Keratinocyte (primary cell): ENCODE data around the gene UGT1A8. TPM values are rescaled to one million over a fixed set of nuclear protein-coding genes. Genes with fewer than 3 reads are reported as not detected.

Experiments used
- DNase-seq: peaks from one replicate; pipeline ENCODE4 v3.0.0-alpha.2; 2011; ENCODE audit warnings: low read depth, missing footprints, low spot score
- FAIRE-seq: peaks from 2 replicates; lab custom pipeline; 2011; peaks lifted over from hg19 to GRCh38; lab: Jason Lieb, UNC
- H2AFZ ChIP-seq: 2 replicates; pipeline ENCODE4 v1.6.0; 2012; ENCODE audit warnings: low read length, control low read depth, inconsistent platforms; ENCODE audit not compliant: control insufficient read depth
- H3K27ac ChIP-seq: 2 replicates; pipeline ENCODE4 v1.5.1; 2011; ENCODE audit warnings: low read length; ENCODE audit not compliant: control insufficient read depth, insufficient read depth
- H3K27me3 ChIP-seq: 3 replicates; pipeline ENCODE4 v1.6.0; 2011; ENCODE audit warnings: low read length; ENCODE audit not compliant: control insufficient read depth, insufficient read depth; ENCODE audit errors: extremely low read depth
- H3K36me3 ChIP-seq, 2 experiments: 2 replicates in 1 of 2; 3 replicates in 1 of 2; pipeline ENCODE4 v1.5.1; 2011; ENCODE audit warnings: low read length in 2 of 2, mild to moderate bottlenecking in 1 of 2; ENCODE audit not compliant: control insufficient read depth in 2 of 2, insufficient read depth in 2 of 2; ENCODE audit errors: extremely low read depth in 1 of 2
- H3K4me1 ChIP-seq: 3 replicates; pipeline ENCODE4 v1.5.1; 2011; ENCODE audit warnings: low read length; ENCODE audit not compliant: control insufficient read depth, insufficient read depth; ENCODE audit errors: extremely low read depth
- H3K4me2 ChIP-seq: 3 replicates; pipeline ENCODE4 v1.6.0; 2011; ENCODE audit warnings: low read depth, low read length; ENCODE audit not compliant: control insufficient read depth, insufficient read depth; ENCODE audit errors: extremely low read depth
- H3K4me3 ChIP-seq, 3 experiments: fragments of 200-600 bp in 1 of 3; sonication (generic) in 1 of 3; 2 replicates in 2 of 3; 3 replicates in 1 of 3; pipeline ENCODE4 v1.5.1; 2011 to 2016; ENCODE audit warnings: low read length in 3 of 3, mild to moderate bottlenecking in 3 of 3, control low read depth in 2 of 3, inconsistent platforms in 1 of 3, low read depth in 1 of 3, mixed read lengths in 1 of 3, mixed run types in 1 of 3, moderate library complexity in 1 of 3; ENCODE audit not compliant: control insufficient read depth in 2 of 3, insufficient read depth in 2 of 3; ENCODE audit errors: extremely low read depth in 1 of 3
- H3K79me2 ChIP-seq: 2 replicates; pipeline ENCODE4 v1.6.0; 2012; ENCODE audit warnings: low read length; ENCODE audit not compliant: control insufficient read depth, insufficient read depth
- H3K9ac ChIP-seq: 3 replicates; pipeline ENCODE4 v1.6.0; 2011; ENCODE audit warnings: low read length; ENCODE audit not compliant: control insufficient read depth, insufficient read depth; ENCODE audit errors: extremely low read depth
- H3K9me1 ChIP-seq: 3 replicates; pipeline ENCODE4 v1.6.0; 2011; ENCODE audit warnings: low read length; ENCODE audit not compliant: control insufficient read depth, insufficient read depth; ENCODE audit errors: extremely low read depth
- H3K9me3 ChIP-seq: 2 replicates; pipeline ENCODE4 v1.5.1; 2012; ENCODE audit warnings: low read depth, low read length; ENCODE audit not compliant: control insufficient read depth
- H4K20me1 ChIP-seq: 3 replicates; pipeline ENCODE4 v1.6.0; 2011; ENCODE audit warnings: low read length; ENCODE audit not compliant: control insufficient read depth, insufficient read depth; ENCODE audit errors: extremely low read depth
- CTCF ChIP-seq, 3 experiments: IDR thresholded peaks in 1 of 3; conservative IDR thresholded peaks in 1 of 3; optimal IDR thresholded peaks in 1 of 3; 2 replicates in 2 of 3; 3 replicates in 1 of 3; pipeline versions ENCODE3 to v1.5.1; 2011; ENCODE audit warnings: low read length in 3 of 3, mild to moderate bottlenecking in 3 of 3, moderate library complexity in 2 of 3, control low read depth in 1 of 3, inconsistent platforms in 1 of 3; ENCODE audit not compliant: insufficient read depth in 2 of 3; ENCODE audit errors: extremely low read depth in 1 of 3
- EZH2 ChIP-seq: IDR thresholded peaks from one replicate; pipeline ENCODE4 v1.6.1; 2012; ENCODE audit warnings: inconsistent platforms, mild to moderate bottlenecking, low read length, moderate library complexity
- dilution Hi-C: fragments of 300-500 bp; cut with MboI; formaldehyde crosslinking; loops from one replicate; pipeline ENCODE4 v1.7.0; 2020; ENCODE audit warnings: low sequenced_read_pairs; ENCODE audit not compliant: extremely low pct_ligation_motif_present
- polyA plus RNA-seq, 5 experiments: library from polyadenylated mRNA; depleted of rRNA in 3 of 5; stranded (reverse) in 3 of 5; stranded (forward) in 1 of 5; unstranded in 1 of 5; fragments of >200 nt; gene quantifications; 1 replicate in 1 of 5; 2 replicates in 3 of 5; 3 replicates in 1 of 5; pipeline versions ENCODE4 v1.2.1 to v1.2.3, GENCODE V29; 2011 to 2012; ENCODE audit warnings: missing spikeins in 2 of 5, low read depth in 1 of 5, low replicate concordance in 1 of 5

UGT1A8 gene
- polyA plus RNA-seq, 1 donor (not counting 4 experiments of a cell fraction or from before 2014, with no cell fraction given) = 0.64 TPM

GRCh38 chr2:233672886-233673285 is 55.5 kb downstream of the UGT1A8 start:
- Histone ChIP-seq H3K79me2 (no peaks in the 10 kb centered on the region), H3K9me1 (no peaks in the 10 kb centered on the region), H3K4me1 (no peaks in the 10 kb centered on the region), H3K36me3 (no peaks in the 10 kb centered on the region), H4K20me1 (no peaks in the 10 kb centered on the region), H3K4me3 (no peak overlapping the region), H3K9me3 (no peaks in the 10 kb centered on the region), H3K4me2 (no peak overlapping the region), H3K9ac (no peak overlapping the region), H3K27ac (no peak overlapping the region), H3K27me3 (no peaks in the 10 kb centered on the region), H2AFZ (no peak overlapping the region)
- no peak for FAIRE-seq
- DNase-seq = no peak
- TF ChIP-seq CTCF (optimal IDR thresholded peaks at IDR 0.05 in 1 of 3, IDR thresholded peaks at IDR 0.05 in 1 of 3, conservative IDR thresholded peaks at IDR 0.05 in 1 of 3; ENCODE audit: extremely low read depth in 1 of 3, insufficient read depth in 2 of 3, low read length in 3 of 3) (no peak), EZH2 (no peak)
- dilution Hi-C loops = no loop called here

GRCh38 chr2:233673896-233674295 is 56.5 kb downstream of the UGT1A8 start:
- TF ChIP-seq CTCF (optimal IDR thresholded peaks at IDR 0.05 in 1 of 3, IDR thresholded peaks at IDR 0.05 in 1 of 3, conservative IDR thresholded peaks at IDR 0.05 in 1 of 3; ENCODE audit: extremely low read depth in 1 of 3, insufficient read depth in 2 of 3, low read length in 3 of 3) = no peak
- TF ChIP-seq EZH2 = no peak
- H3K4me1 ChIP-seq = no peaks in the 10 kb centered on the region
- no peak overlapping the region for H2AFZ ChIP-seq
- no peaks in the 10 kb centered on the region for H4K20me1 ChIP-seq
- H3K36me3 ChIP-seq = no peaks in the 10 kb centered on the region
- H3K4me2 ChIP-seq = no peak overlapping the region
- no peak for FAIRE-seq
- no peaks in the 10 kb centered on the region for H3K27me3 ChIP-seq
- no peaks in the 10 kb centered on the region for H3K9me1 ChIP-seq
- no peak overlapping the region for H3K9ac ChIP-seq
- no peaks in the 10 kb centered on the region for H3K9me3 ChIP-seq
- dilution Hi-C loops = no loop called here
- H3K79me2 ChIP-seq = no peaks in the 10 kb centered on the region
- no peak overlapping the region for H3K4me3 ChIP-seq
- H3K27ac ChIP-seq = no peak overlapping the region
- DNase-seq = no peak
